Liver (tissue), 3 donors: ENCODE measurements around the gene PAK4.

Experiments used
- CTCF ChIP-seq: fragments of 150-350 bp; IDR thresholded peaks from 2 replicates; pipeline ENCODE4 v1.5.1; 2017; ENCODE audit warnings: improper control_type of control experiment, low read depth, low read length; ENCODE audit not compliant: missing input control
- GABPA ChIP-seq, 2 donors: IDR thresholded peaks in 1 of 2; conservative IDR thresholded peaks in 1 of 2; 2 replicates each; pipeline ENCODE4 v1.6.1; 2016; ENCODE audit warnings: antibody characterized with exemption in 2 of 2, mild to moderate bottlenecking in 1 of 2, moderate library complexity in 1 of 2
- SP1 ChIP-seq: IDR thresholded peaks from 2 replicates; pipeline ENCODE4 v1.6.1; 2018; ENCODE audit warnings: antibody characterized with exemption, mild to moderate bottlenecking
- donor health status: healthy.
- donor health status: healthy.

- TF ChIP-seq SP1 (no peak), CTCF (no peak), GABPA (IDR thresholded peaks at IDR 0.05 in 1 of 2, conservative IDR thresholded peaks at IDR 0.05 in 1 of 2) (no peak)
Measured at GRCh38 chr19:39115105-39115847, 10.3 kb upstream of the PAK4 start.
